Measurements from ENCODE around the gene MARCO.
A peak's percentile ranks its signal among the peaks of the same experiment; 100 is the strongest.
"Not testable (repeated sequence)": the region's sequence is repeated elsewhere in the genome, so short reads cannot be mapped to it uniquely, and the experiment has no call there.

The MARCO gene

DNA sequence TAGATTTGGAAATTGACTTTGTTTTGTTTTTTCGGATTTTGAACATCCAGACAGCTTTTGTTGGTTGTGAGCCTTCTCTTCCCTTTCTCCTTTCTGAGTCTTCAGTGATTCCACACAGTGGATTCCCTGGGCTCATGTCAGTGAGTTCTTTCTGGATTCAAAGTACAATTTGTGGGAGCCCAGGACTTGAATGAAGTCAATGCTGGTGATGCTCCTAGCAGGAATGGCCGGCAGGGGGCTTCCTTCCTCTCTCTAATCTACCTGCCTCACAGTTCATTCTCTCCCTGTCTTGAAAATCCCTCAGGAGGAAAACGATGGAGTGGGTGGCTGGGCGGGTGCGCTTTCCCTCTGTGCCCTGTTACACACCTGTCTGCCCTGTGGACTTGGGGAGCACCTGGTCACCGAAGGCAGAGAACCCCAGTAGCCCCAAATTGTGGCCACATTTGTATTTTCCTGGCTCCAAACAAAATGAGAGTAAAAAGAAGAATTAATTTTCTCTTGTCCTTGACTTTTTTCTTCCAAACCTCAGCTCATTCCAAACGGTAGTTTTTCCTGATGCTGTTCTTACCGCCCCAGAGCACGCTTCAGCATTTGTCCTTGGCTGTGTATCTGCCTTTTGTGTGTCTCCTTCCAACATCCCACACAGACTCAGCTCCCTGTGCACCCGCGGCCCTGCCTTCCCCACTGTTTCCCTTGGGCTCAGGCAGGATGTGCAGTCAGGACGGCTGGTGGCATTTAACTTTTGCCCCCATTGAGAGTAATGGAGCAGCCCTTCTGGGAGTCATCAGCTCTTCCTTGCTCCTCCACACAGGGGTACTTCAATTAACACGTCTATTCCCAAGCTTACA is 86.6 kb downstream of the MARCO start:
- ATAC-seq (ENCODE audit: low read depth): peak; percentile 66; the same call in 2 of the 3 replicates
- peaks cover 6% of the 10 kb centered on the region for H3K27me3 ChIP-seq (ENCODE audit: insufficient read depth, poor library complexity, severe bottlenecking)
- no peaks in the 10 kb centered on the region for H3K4me1 ChIP-seq (ENCODE audit: insufficient read depth, poor library complexity, severe bottlenecking)
- no peak for DNase-seq (ENCODE audit: low spot score)
- H3K36me3 ChIP-seq (ENCODE audit: low read depth): no peaks in the 10 kb centered on the region
- H3K4me3 ChIP-seq (ENCODE audit: severe bottlenecking): no peak overlapping the region
- H3K9me3 ChIP-seq (ENCODE audit: severe bottlenecking): no peaks in the 10 kb centered on the region
- no peak overlapping the region for H3K27ac ChIP-seq (ENCODE audit: poor library complexity, severe bottlenecking)
- TF ChIP-seq CTCF (IDR thresholded peaks at IDR 0.05; ENCODE audit: poor library complexity, severe bottlenecking): peak; percentile 63

DNA sequence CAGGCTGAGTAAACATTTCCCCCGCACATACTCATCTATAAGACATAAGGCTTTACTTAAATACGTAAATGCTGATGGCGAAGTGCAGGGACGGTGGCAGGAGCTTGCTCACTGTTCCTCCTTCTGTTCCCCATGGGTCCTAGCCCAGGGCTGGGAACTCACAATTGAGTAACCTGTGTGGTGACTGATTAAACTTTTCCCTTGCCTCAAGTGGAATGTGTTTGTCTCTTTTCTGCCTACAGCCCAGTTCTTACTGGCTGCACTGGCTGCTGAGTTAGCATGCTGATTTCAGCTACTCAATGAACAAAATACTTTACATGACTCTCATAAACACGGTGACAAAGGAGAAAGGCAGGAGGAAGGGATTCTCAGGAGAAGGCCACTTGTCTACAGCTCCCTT is 87.3 kb downstream of the MARCO start:
- Histone ChIP-seq H3K4me1 (ENCODE audit: insufficient read depth, poor library complexity, severe bottlenecking) (no peaks in the 10 kb centered on the region), H3K9me3 (ENCODE audit: severe bottlenecking) (no peaks in the 10 kb centered on the region), H3K4me3 (ENCODE audit: severe bottlenecking) (no peak overlapping the region), H3K36me3 (ENCODE audit: low read depth) (no peaks in the 10 kb centered on the region), H3K27me3 (ENCODE audit: insufficient read depth, poor library complexity, severe bottlenecking) (peaks cover 6% of the 10 kb centered on the region), H3K27ac (ENCODE audit: poor library complexity, severe bottlenecking) (no peak overlapping the region)
- TF ChIP-seq CTCF (IDR thresholded peaks at IDR 0.05; ENCODE audit: poor library complexity, severe bottlenecking): no peak
- DNase-seq (ENCODE audit: low spot score): no peak
- no peak for ATAC-seq (ENCODE audit: low read depth)

GRCh38 chr2:119037922-119038321 is 95.9 kb downstream of the MARCO start:
- not testable (repeated sequence) for ATAC-seq (ENCODE audit: low read depth); H3K27ac ChIP-seq (ENCODE audit: poor library complexity, severe bottlenecking); DNase-seq (ENCODE audit: low spot score); H3K4me1 ChIP-seq (ENCODE audit: insufficient read depth, poor library complexity, severe bottlenecking); H3K36me3 ChIP-seq (ENCODE audit: low read depth); H3K9me3 ChIP-seq (ENCODE audit: severe bottlenecking); H3K4me3 ChIP-seq (ENCODE audit: severe bottlenecking)
- peaks cover 66% of the 10 kb centered on the region for H3K27me3 ChIP-seq (ENCODE audit: insufficient read depth, poor library complexity, severe bottlenecking)

DNA sequence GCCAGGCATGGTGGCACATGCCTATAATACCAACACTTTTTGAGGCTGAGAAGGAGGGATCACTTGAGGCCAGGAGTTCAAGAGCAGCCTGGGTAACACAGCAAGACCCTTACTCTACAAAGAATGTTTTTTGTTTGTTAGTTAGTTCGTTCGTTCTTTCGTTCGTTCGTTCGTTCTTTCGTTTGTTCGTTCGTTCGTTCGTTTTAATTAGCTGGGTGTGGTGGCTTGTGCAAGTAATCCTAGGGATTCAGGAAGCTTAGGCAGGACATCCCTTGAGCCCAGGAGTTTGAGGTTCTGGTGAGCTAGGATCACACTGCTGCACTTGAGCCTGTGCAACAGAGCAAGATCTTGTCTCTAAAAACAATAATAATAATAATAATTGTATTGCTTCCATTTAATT is 98.7 kb downstream of the MARCO start:
- H3K4me1 ChIP-seq (ENCODE audit: insufficient read depth, poor library complexity, severe bottlenecking): no peaks in the 10 kb centered on the region
- H3K27ac ChIP-seq (ENCODE audit: poor library complexity, severe bottlenecking): no peak overlapping the region
- H3K27me3 ChIP-seq (ENCODE audit: insufficient read depth, poor library complexity, severe bottlenecking): peaks cover 86% of the 10 kb centered on the region
- H3K9me3 ChIP-seq (ENCODE audit: severe bottlenecking): no peaks in the 10 kb centered on the region
- no peak for TF ChIP-seq CTCF (IDR thresholded peaks at IDR 0.05; ENCODE audit: poor library complexity, severe bottlenecking)
- no peaks in the 10 kb centered on the region for H3K36me3 ChIP-seq (ENCODE audit: low read depth)
- DNase-seq (ENCODE audit: low spot score) (no peak), ATAC-seq (ENCODE audit: low read depth) (no peak)
- no peak overlapping the region for H3K4me3 ChIP-seq (ENCODE audit: severe bottlenecking)
